GM21529 (cell line): ENCODE results near the gene CDKN2AIP.

Experiments
- ATAC-seq: cut with Tn5 transposase; IDR thresholded peaks from one replicate; pipeline ENCODE4 v1.9.1; 2021; ENCODE audit not compliant: unreplicated experiment

CDKN2AIP gene

GRCh38 chr4:183444214-183445096 lies at the start of gene CDKN2AIP:
Gene CDKN2AIP, plus strand, starts transcription at chr4:183444636. Its CDS starts 162 bp downstream, at chr4:183444798.
- peak; percentile 83 for ATAC-seq

GRCh38 chr4:183395395-183395794 lies 49.0 kb upstream of the CDKN2AIP start:
- ATAC-seq, result no peak

GRCh38 chr4:183396227-183396637 lies 48.2 kb upstream of the CDKN2AIP start:
- ATAC-seq, result no peak

GRCh38 chr4:183397741-183398297 lies 46.6 kb upstream of the CDKN2AIP start:
- ATAC-seq, result no peak

- ATAC-seq, result peak; percentile 93
Observed at GRCh38 chr4:183398298-183399125, 45.9 kb upstream of the CDKN2AIP start.

- ATAC-seq, result no peak
Observed at GRCh38 chr4:183399126-183399522, 45.3 kb upstream of the CDKN2AIP start.

GRCh38 chr4:183399616-183400015 lies 44.8 kb upstream of the CDKN2AIP start:
- ATAC-seq, result no peak

- ATAC-seq, result no peak
Observed at GRCh38 chr4:183400035-183400434, 44.4 kb upstream of the CDKN2AIP start.

- no peak for ATAC-seq
Observed at GRCh38 chr4:183401473-183401872, 43.0 kb upstream of the CDKN2AIP start.

GRCh38 chr4:183402771-183403170 lies 41.7 kb upstream of the CDKN2AIP start:
- ATAC-seq, result no peak

- no peak for ATAC-seq
Observed at GRCh38 chr4:183403486-183403885, 41.0 kb upstream of the CDKN2AIP start.

- no peak for ATAC-seq
Observed at GRCh38 chr4:183403961-183404360, 40.5 kb upstream of the CDKN2AIP start.

GRCh38 chr4:183405303-183405702 lies 39.1 kb upstream of the CDKN2AIP start:
- ATAC-seq, result no peak

GRCh38 chr4:183407128-183407585 lies 37.3 kb upstream of the CDKN2AIP start:
- peak; percentile 94 for ATAC-seq

- no peak for ATAC-seq
Observed at GRCh38 chr4:183407635-183408464, 36.6 kb upstream of the CDKN2AIP start.

GRCh38 chr4:183408796-183409195 lies 35.6 kb upstream of the CDKN2AIP start:
- ATAC-seq, result no peak

- no peak for ATAC-seq
Observed at GRCh38 chr4:183409483-183409882, 35.0 kb upstream of the CDKN2AIP start.

GRCh38 chr4:183409934-183410333 lies 34.5 kb upstream of the CDKN2AIP start:
- ATAC-seq, result no peak

GRCh38 chr4:183411291-183411861 lies 33.1 kb upstream of the CDKN2AIP start:
- ATAC-seq, result peak; percentile 65

GRCh38 chr4:183412821-183413220 lies 31.6 kb upstream of the CDKN2AIP start:
- no peak for ATAC-seq
